NCI-H146 treated with DMSO at 0.1 percent for 48 hours (cell line): ENCODE data around the gene ONECUT3.

Experiments used
- DNase-seq: peaks from one replicate; lab custom pipeline; 2025; ENCODE audit not compliant: unreplicated experiment; lab: John Stamatoyannopoulos, UW

Gene ONECUT3

GRCh38 chr19:1828279-1829238, 75.3 kb downstream of the ONECUT3 start:
- no peak for DNase-seq

GRCh38 chr19:1829958-1830357, 76.7 kb downstream of the ONECUT3 start:
- no peak for DNase-seq

- DNase-seq: no peak
Observed at GRCh38 chr19:1830568-1830967, 77.3 kb downstream of the ONECUT3 start.
